Lung (tissue), 12 donors: ENCODE results near the gene WNK2. TPM values are rescaled to one million over a fixed set of nuclear protein-coding genes. Genes with fewer than 3 reads are reported as not detected.

Source experiments
- ATAC-seq: fragments of 200-7000 bp; cut with Tn5 transposase; one replicate; pipeline ENCODE4 v1.9.1; 2020; ENCODE audit warnings: moderate number of reproducible peaks; ENCODE audit not compliant: insufficient read depth, low FRiP score
- DNase-seq, 3 donors: peaks; one replicate each; pipeline ENCODE4 v3.0.0-alpha.2; 2013 to 2017
- H3K27ac ChIP-seq, 2 donors: one replicate each; pipeline ENCODE4 v1.5.1; 2013; ENCODE audit warnings: mild to moderate bottlenecking in 2 of 2, moderate library complexity in 2 of 2, control low read depth in 1 of 2, inconsistent platforms in 1 of 2, low read depth in 1 of 2, low read length in 1 of 2
- H3K27me3 ChIP-seq, 3 donors: one replicate each; pipeline ENCODE4 v1.5.1; 2013; ENCODE audit warnings: low read length in 2 of 3; ENCODE audit not compliant: control insufficient read depth in 3 of 3, insufficient read depth in 3 of 3
- H3K36me3 ChIP-seq, 4 donors: one replicate each; pipeline ENCODE4 v1.5.1; 2013; ENCODE audit warnings: low read length in 4 of 4, mild to moderate bottlenecking in 1 of 4, moderate library complexity in 1 of 4; ENCODE audit not compliant: control insufficient read depth in 4 of 4, insufficient read depth in 4 of 4
- H3K4me1 ChIP-seq, 5 donors: one replicate each; pipeline ENCODE4 v1.5.1; 2013; ENCODE audit warnings: low read length in 5 of 5, mild to moderate bottlenecking in 2 of 5, moderate library complexity in 1 of 5; ENCODE audit not compliant: control insufficient read depth in 5 of 5, insufficient read depth in 5 of 5
- H3K4me3 ChIP-seq: one replicate; pipeline ENCODE4 v1.5.1; 2013; ENCODE audit warnings: mild to moderate bottlenecking, control low read depth, moderate library complexity
- H3K9ac ChIP-seq, 2 donors: one replicate each; pipeline ENCODE4 v1.5.1; 2013; ENCODE audit warnings: low read length in 2 of 2, control low read depth in 1 of 2; ENCODE audit not compliant: insufficient read depth in 1 of 2
- H3K9me3 ChIP-seq, 4 donors: one replicate each; pipeline ENCODE4 v1.5.1; 2013; ENCODE audit warnings: low read length in 3 of 4, mild to moderate bottlenecking in 1 of 4, moderate library complexity in 1 of 4; ENCODE audit not compliant: control insufficient read depth in 4 of 4, insufficient read depth in 3 of 4
- WGBS, 2 donors: extraction: QIAGEN DNeasy Blood & Tissue Kit; methylation state at CpG; one replicate each; pipeline ENCODE4 v1.1.7; 2013; 5-methylcytosine and 5-hydroxymethylcytosine counted together
- polyA plus RNA-seq, 2 donors: library from polyadenylated mRNA; stranded (reverse); fragments of 200-250 nt; gene quantifications; one replicate each; pipeline ENCODE4 v1.2.1, GENCODE V29; 2013
- total RNA-seq, 2 donors: library from RNA; depleted of rRNA in 1 of 2; stranded (reverse); fragments of >200 nt in 1 of 2; gene quantifications; one replicate each; pipeline ENCODE4 v1.2.1, GENCODE V29; 2014 to 2021
- TF ChIP-seq, protein P1 (sequence below): IDR thresholded peaks from 2 replicates; pipeline ENCODE4 v1.5.1; 2012; ENCODE audit warnings: mild to moderate bottlenecking; ENCODE audit errors: control extremely low read depth, extremely low read depth
- donor health status: control.
- donor health status: control.
- donor health status: Bipolar disorder and iron deficiency.
- donor health status: healthy.
- donor health status: DM: yes; HTN: yes; CAD: no.

Gene WNK2
- total and polyA plus RNA-seq, 4 donors, result 1.00 to 8.5 (median 2.9) TPM

DNA sequence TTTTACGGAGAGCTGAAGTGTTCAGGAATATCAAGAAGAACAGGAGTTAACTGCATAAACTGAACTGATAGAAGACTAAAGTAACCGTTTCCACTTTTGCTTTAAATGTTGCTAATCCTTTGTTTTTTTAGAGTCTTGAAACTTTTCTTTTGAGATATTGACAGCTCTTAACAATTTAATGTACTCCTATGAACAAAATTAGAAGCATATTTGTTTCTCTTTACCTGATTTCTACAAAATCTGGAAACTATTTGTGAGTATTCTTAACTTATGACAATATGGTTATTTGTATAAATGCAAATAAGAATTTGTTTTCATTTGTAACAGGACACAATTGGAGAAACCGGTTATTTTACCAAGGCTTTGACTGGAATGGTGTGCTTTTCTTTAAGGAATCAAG is 178.1 kb downstream of the WNK2 start:
- Histone ChIP-seq H3K9ac (no peak overlapping the region), H3K9me3 (peaks cover 0 to 4% (median 3%) of the 10 kb centered on the region in 4 donors), H3K4me1 (peaks cover 0 to 3% (median 0%) of the 10 kb centered on the region in 5 donors), H3K4me3 (no peak overlapping the region), H3K27me3 (no peaks in the 10 kb centered on the region), H3K27ac (no peak overlapping the region), H3K36me3 (no peaks in the 10 kb centered on the region)
- 63 to 67% methylated on average over 3 of the region's 3 CpGs for WGBS, 2 donors
- ATAC-seq (no peak), DNase-seq (no peak)
- TF ChIP-seq, protein P1, sequence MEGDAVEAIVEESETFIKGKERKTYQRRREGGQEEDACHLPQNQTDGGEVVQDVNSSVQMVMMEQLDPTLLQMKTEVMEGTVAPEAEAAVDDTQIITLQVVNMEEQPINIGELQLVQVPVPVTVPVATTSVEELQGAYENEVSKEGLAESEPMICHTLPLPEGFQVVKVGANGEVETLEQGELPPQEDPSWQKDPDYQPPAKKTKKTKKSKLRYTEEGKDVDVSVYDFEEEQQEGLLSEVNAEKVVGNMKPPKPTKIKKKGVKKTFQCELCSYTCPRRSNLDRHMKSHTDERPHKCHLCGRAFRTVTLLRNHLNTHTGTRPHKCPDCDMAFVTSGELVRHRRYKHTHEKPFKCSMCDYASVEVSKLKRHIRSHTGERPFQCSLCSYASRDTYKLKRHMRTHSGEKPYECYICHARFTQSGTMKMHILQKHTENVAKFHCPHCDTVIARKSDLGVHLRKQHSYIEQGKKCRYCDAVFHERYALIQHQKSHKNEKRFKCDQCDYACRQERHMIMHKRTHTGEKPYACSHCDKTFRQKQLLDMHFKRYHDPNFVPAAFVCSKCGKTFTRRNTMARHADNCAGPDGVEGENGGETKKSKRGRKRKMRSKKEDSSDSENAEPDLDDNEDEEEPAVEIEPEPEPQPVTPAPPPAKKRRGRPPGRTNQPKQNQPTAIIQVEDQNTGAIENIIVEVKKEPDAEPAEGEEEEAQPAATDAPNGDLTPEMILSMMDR, result no peak

DNA sequence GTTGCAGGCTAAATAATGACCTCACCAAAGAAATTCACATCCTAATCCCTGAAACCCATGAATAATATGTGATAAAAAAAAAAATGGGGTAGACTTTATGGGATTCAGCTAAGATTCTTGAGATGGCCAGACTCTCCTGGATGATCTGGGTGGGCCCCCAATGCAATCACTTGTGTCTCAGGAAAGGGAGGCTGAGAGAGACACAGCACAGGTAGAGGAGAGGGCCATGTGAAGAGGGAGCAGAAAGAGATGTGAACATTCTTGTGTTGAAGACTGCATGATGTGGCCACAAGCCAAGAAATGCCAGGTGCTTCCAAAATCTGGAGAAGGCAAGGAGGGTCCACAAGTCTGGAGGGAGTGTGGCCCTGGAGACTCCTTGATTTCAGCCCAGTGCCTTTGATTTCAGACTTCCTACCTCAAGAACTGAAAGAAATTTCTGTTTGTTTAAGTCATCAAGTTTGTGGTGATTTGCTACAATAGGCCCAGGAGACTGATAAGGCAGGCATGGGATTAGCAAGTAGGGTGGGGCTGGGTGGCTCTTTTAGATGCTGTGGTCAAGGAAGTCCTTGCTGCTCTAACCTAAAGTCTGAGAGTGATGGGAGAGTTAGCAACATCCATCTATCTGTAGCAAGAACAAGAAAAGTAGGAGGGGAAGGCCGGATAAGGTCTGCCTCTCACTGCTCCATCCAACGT is 180.9 kb downstream of the WNK2 start:
- no peaks in the 10 kb centered on the region for H3K27me3 ChIP-seq
- H3K36me3 ChIP-seq, result no peaks in the 10 kb centered on the region
- peaks cover 0 to 3% (median 0%) of the 10 kb centered on the region in 5 donors for H3K4me1 ChIP-seq
- peaks cover 0 to 4% (median 3%) of the 10 kb centered on the region in 4 donors for H3K9me3 ChIP-seq
- no peak for ATAC-seq
- WGBS, 2 donors, result 91 to 94% methylated on average over 2 of the region's 2 CpGs
- TF ChIP-seq, protein P1, result no peak
- no peak overlapping the region for H3K4me3 ChIP-seq
- no peak overlapping the region for H3K27ac ChIP-seq
- no peak overlapping the region for H3K9ac ChIP-seq
- DNase-seq, result no peak

DNA sequence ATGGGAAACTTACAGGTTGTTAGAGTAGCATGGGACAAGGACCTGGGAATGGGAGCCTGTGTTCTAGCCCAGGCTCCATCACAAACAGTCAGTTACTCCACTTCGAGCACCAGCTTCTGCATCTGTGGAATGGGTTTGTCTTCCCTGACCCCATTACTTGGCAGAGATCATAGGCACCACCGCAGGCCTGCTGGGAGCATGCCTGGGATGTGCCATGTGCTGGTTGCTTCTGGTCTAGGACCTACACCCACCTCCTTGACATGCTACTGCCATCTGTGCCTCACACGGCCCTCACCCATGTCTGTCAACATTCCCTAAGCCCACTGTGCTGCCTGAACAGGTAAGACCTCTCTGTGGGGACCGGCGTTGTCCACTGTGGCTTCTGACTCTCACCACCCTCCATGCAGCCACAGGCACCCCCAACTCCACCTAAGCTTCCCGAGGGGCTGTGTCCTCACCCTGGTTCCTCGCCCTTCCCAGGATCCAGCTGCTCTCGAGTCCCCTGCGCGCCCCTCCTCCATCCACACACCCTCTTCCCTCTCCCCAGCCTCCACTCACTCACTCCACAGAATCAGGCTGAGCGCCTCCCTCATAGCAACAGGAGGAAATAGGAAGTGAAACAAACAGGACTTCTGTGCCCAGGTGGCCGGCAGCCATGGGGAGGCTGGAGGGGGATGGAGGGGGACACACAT is 181.6 kb downstream of the WNK2 start:
- H3K36me3 ChIP-seq, result no peaks in the 10 kb centered on the region
- ATAC-seq, result no peak

More for the DNA sequence above, 181.6 kb downstream of the WNK2 start:
- H3K4me1 ChIP-seq, result peaks cover 0 to 3% (median 0%) of the 10 kb centered on the region in 5 donors
- WGBS, 2 donors, result 78 to 84% methylated on average over 12 of the region's 12 CpGs
- H3K9ac ChIP-seq, result no peak overlapping the region
- TF ChIP-seq, protein P1, result no peak
- H3K27ac ChIP-seq, result no peak overlapping the region
- no peak for DNase-seq
- no peak overlapping the region for H3K4me3 ChIP-seq
- H3K27me3 ChIP-seq, result no peaks in the 10 kb centered on the region
- H3K9me3 ChIP-seq, result peaks cover 0 to 4% (median 3%) of the 10 kb centered on the region in 4 donors
